ENCODE data around the gene IKBKE.

Gene IKBKE

GRCh38 chr1:206455666-206456344 is 14.5 kb upstream of the IKBKE start:
- DNase-seq: no peak

- DNase-seq: no peak
Observed at GRCh38 chr1:206456577-206457370, 13.5 kb upstream of the IKBKE start.

DNA sequence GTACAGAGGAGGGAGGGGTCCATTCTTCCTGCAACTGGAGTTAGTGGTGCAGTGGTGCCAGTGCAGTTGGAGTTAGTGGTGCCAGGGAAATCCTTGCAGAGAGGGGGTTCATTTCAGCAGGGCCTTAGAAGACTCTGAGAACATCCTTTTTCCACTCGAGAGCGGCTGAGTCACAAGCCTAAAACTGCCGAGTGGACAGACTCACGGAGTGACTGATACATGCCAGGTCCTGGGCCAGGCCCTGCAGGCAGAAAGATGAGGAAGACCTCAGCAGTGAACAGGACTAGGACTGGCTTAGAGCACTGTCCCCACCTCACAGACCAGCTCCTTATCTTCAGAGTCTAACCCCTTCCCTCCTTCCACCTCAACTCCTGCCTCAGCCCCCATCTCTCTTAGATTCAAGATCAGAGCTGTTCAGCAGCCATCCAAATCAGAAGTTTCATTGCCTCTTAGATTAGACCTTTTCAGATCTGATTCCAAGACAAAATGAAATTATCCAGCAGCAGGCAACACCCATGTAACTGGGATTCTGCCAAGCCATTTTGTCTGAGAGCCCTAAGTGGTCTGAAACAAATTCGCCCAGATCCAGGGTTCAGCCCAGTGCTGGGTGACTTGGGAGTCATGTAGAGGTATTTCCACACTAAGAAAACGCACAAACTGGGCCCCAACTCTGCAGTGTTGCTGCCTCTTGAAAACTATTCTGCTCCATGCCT is 12.7 kb upstream of the IKBKE start:
- no peak for DNase-seq

DNA sequence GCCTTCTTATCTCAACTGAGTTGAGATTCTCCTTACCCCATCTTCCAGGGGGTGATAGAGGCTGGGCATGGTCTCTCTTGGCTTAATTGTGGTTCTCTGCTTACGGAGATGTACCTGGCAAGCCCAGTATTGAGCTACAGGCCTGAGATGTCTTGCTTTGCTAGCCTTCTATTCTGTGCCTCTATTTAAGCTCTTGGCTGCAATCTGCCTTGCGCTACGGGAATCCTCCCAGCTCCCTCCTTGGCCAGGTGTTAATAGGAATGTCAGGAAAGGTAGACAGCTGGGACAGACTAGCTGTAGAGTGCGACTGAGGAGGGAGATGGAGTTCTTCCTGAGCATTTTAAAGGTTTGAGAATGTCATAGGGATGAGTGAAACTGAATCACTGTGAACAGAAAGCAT is 10.6 kb upstream of the IKBKE start:
- no peak for DNase-seq

GRCh38 chr1:206460836-206461426 is 9.3 kb upstream of the IKBKE start:
- DNase-seq: no peak

DNA sequence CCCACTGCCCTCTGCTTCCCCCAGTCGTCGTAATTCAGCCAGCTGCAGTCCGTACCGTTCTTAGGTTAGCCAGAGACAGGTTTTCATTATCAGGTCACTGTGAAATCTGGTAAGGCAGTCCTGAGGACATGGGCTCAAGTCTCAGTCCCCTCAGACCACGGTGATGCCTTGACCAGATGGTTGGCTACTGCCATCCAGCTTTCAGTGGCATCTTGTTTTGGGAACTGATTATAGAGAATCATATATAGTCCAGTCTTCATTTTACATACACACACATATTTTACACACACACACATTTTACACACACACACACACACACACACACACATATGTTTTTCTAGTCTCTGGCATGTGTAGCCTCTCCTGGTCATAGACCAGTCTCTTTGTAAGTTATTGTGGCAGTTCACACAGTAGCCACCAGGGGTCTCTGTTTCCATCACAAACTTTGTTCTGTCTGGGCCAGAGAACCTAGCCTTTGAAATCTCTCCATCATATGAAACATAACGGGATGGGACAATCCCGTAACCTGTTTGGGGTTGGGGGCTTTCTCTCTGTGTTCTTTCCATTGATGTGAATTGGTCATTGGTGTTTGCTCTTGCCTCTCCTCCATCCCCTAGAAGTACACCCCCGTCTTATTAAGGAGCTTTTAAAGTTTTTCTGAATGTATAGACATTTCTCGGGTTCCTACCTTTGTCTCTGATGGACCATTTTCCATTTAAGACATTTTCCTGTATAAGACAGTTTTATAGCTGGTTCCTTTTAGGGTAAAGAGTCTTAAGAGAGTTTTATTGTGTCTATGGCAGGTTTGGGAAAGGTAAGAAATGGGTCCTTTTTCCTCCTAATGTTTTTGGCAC is 8.4 kb upstream of the IKBKE start:
- DNase-seq: peak; percentile 35

GRCh38 chr1:206463137-206463536 is 7.1 kb upstream of the IKBKE start:
- no peak for DNase-seq

DNA sequence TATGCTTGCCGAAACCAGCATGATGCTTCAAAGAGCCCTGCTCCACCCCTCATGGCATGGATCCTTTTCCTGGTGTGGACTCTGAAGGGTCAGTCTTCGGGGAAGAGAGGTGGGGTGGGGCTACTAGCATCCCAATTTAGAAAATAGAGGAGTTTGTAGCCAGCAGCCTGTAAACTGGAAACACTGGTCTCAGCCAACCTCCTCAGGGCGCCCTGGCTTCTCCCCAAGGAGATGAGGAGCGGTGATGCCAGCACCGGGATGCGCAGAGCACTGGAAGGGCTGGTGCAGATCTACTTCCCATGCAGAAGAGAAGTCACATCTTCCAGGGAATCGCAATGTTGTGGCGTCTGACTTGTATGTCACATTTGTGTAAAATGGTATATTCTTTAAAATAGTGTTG is 6.4 kb upstream of the IKBKE start:
- DNase-seq: no peak

DNA sequence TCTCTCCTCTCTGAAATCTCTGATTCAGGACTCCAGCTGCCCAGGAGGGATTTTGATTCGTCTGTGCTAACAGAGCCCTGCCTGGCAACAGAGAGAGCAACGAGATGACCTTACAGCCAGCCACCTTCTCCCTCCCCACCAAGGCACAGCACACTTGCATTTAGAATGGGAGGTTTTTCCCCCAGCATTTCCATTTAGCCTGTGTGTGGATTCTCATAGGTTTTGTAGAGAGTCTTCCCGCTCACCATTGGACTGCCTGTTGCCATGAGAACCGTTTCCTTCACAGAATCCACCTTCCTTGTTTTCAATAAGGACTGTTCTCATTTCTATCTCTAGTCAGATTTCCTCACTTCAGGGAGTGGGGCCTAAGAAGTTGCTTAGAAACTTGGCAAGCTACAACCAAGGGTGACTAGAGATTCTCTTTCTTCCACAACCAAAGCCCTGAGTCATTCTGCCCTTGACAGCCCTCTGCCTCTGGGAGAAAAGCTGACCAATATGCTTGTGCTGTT is 5.8 kb upstream of the IKBKE start:
- peak; percentile 23 for DNase-seq

DNA sequence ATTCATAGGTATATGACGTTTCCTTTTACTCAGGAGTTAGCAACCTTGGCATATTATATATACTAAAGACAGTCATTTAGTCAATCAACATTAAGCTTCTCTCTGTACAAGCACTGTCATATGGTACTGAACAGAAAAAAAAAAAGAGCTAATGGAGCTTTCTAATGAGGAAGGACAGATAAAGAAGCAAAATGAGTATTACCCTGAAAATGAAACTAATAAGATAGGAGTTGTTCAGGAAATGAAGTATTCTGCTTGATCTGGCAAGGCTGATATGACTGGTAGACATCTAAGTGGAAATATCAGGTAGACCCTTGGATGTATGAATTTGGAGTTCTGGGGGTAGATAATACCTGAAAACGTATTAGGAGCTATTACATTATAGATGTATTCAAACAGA is 4.3 kb upstream of the IKBKE start:
- no peak for DNase-seq

GRCh38 chr1:206466840-206467649 is 3.2 kb upstream of the IKBKE start:
- no peak for DNase-seq

DNA sequence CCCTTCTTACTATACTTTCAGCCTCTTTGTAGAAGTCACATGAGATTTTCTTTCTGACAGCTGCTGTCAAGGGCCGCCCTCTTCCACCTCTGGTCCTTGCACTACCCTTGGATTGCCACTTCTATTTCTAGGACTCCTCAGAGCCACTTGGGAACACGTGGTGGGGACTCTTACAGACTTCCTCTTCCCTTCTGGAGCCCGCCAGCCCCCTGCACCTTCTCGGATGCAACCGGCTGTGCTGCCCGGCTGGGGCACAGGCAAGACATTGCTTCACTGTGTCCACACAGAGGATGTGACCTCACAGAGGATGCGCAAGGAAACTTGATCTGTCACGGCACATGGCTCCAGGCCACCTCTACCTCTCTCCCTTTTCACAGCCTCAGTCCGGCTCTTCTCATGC is 2.4 kb upstream of the IKBKE start:
- DNase-seq: no peak

GRCh38 chr1:206468571-206468970 is 1.7 kb upstream of the IKBKE start:
- no peak for DNase-seq

DNA sequence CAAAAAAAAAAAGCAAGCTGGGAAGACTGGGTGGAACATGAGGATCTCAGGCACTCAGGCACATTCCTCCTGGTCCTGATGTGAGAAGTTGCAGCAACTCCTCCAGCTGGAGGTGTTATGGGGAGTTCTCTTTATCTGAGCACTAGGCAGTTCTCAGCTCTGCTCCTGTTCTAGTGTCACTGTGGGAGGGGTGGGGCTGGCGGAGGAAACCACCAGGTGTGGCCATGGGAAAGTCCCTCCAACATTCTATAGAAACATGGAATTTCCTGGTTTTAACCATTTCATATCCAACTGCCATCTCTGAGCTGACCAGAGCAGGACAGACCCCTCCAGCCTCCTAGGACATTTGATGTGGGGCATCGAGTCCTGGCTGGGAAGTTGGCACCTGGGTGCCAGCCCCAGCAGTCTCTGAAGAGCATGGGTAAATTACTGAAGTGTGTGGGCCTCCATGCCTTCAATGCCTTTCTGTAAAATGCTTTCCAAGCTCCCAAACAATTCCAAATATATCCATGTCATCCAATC is 804 bp upstream of the IKBKE start:
- DNase-seq: no peak

GRCh38 chr1:206470692-206471414 is 577 bp downstream of the IKBKE start:
- peak; percentile 30 for DNase-seq

- DNase-seq: no peak
Observed at GRCh38 chr1:206471415-206471801, 1.1 kb downstream of the IKBKE start.

- no peak for DNase-seq
Observed at GRCh38 chr1:206472024-206472423, 1.7 kb downstream of the IKBKE start.

- peak; percentile 40 for DNase-seq
Observed at GRCh38 chr1:206472454-206472853, 2.2 kb downstream of the IKBKE start.

DNA sequence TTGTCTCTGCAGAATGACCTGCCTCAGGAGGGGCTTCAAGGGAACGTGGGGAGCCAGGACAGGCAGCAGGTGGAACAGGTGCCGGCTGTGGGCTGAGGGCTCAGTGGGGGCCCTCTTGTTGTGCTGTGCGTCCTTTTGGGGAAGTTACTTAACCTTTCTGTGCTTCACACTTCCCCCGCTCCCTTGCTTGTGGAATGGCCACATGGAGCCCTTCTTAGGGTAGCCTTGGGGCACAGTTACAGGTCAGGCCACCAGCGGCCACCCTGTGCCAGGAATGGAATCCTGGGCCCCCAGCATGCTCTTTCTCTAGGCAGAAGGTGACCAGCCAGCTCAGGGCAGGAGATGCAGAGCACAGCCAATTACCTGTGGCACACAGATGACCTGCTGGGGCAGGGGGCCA is 2.6 kb downstream of the IKBKE start:
- DNase-seq: no peak

DNA sequence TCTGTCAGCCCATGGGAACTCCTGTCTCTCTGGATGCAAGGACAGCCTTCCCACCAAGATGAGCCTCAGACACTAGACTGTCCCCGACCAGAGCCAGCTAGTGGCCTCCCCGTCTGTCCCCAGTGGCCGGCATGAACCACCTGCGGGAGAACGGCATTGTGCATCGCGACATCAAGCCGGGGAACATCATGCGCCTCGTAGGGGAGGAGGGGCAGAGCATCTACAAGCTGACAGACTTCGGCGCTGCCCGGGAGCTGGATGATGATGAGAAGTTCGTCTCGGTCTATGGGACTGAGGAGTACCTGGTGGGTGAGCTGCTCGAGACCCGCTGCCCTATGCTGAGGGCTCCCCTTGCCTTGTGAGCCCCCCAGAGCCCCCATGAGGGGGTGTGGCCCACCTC is 5.8 kb downstream of the IKBKE start:
- no peak for DNase-seq

- no peak for DNase-seq
Observed at GRCh38 chr1:206476591-206476990, 6.3 kb downstream of the IKBKE start.
